Germinal center (tissue), 1 donor: ENCODE measurements around the gene EDIL3.

ENCODE experiments used
- DNase-seq: peaks from one replicate; pipeline ENCODE4 v3.0.0; 2012; ENCODE audit warnings: mixed read lengths, low spot score

EDIL3 gene, protein sequence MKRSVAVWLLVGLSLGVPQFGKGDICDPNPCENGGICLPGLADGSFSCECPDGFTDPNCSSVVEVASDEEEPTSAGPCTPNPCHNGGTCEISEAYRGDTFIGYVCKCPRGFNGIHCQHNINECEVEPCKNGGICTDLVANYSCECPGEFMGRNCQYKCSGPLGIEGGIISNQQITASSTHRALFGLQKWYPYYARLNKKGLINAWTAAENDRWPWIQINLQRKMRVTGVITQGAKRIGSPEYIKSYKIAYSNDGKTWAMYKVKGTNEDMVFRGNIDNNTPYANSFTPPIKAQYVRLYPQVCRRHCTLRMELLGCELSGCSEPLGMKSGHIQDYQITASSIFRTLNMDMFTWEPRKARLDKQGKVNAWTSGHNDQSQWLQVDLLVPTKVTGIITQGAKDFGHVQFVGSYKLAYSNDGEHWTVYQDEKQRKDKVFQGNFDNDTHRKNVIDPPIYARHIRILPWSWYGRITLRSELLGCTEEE

GRCh38 chr5:84384604-84385575, at the start of gene EDIL3:
Gene EDIL3 (minus strand): TSS chr5:84384880. CDS start chr5:84384374, 506 bp downstream.
- no peak for DNase-seq

DNA sequence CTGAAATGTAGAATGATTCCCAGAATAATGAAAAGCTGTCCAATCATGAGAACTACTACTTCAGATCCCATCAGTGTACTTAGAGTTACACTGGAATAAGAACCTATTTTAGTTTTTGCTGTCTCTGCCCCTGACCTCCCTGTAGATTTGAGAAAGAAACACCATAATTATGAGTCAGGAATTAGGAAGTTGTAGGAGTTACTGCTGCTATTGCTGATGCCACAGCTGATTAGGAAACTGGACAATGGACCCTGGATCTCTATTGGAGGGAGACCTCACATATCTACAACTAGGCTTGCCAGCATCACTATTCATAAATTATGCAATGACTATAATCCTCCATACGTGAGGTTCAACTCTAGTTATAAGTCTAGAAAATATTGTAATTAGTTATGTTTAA, 48.8 kb upstream of the EDIL3 start:
- DNase-seq, result no peak

DNA sequence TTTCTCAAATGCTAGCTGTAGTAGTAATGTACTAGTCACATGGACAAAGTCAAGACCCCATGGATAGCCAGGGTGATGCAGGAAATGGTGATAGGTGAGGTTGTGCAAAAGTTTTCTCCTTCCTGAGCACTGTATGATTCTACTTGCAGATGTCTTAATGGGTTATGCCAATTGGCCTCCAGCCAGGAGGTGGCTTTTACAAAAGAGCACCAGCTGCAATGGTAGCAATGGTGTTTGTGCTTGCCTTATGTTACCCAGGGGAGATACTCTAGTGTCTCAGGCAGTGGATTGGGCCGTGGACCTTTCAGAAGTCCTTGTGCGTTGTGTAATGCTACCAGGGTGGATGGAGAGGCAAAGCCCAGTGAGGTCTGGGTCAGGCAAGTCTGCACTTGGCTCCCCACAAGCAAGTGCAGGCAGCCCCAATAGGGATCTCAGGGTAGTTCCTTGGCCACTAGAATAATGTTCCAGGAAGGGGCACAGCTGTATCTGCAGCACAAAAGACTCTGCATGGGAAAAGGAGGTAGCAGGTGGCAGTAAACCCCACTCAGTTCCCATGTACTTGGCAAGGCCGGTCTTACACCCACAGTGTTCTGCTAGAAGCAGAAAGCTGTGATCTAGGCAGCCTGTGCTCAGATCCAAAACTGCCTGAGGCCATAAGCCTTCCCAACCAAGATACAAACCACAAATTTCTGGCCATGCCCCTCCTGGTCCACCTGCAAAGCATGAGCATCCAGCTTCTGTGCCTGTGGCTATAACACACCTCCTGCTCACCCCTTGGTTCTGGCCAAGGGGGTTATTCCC, 46.4 kb upstream of the EDIL3 start:
- DNase-seq, result no peak

DNA sequence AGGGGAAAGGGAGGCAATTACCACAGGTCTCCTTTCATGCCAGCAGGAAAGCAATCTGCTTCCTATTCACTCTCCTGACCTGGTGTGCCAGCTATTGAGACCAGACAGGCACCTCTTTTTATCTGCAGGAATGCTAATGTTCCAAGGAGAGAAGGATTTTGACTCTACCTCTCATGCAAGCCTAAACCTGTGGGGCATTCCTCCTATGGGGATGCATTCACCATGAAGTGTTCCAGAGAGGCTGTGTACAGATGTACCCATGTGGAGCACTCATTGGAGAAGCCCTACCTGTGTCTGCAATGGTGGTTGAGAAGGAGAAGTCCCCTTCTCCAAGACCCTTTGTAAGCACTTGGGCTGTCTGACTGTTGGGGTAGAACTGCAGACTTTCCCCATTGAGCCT, 45.4 kb upstream of the EDIL3 start:
- no peak for DNase-seq

- no peak for DNase-seq
Observed at GRCh38 chr5:84425365-84425881, 40.7 kb upstream of the EDIL3 start.

DNA sequence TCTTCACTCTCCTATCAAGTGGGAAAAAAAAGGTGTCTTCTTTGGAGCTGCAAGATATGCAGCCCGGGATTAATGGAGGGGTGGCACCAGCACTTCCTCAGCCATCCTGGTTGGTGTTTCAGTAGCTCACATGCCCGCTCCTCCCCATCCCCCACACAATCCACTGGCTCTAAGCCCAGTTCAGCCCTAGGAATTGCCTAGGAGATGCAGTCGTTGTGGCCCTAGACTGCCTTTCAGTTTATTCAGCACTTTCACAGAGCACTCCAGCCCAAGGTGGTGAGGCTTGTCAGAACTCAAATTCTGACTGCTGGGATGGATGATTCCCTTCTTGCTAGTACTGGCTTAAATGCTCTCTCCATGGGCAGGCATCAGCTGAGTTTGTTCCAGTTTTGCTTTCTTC, 35.1 kb upstream of the EDIL3 start:
- DNase-seq, result no peak

DNA sequence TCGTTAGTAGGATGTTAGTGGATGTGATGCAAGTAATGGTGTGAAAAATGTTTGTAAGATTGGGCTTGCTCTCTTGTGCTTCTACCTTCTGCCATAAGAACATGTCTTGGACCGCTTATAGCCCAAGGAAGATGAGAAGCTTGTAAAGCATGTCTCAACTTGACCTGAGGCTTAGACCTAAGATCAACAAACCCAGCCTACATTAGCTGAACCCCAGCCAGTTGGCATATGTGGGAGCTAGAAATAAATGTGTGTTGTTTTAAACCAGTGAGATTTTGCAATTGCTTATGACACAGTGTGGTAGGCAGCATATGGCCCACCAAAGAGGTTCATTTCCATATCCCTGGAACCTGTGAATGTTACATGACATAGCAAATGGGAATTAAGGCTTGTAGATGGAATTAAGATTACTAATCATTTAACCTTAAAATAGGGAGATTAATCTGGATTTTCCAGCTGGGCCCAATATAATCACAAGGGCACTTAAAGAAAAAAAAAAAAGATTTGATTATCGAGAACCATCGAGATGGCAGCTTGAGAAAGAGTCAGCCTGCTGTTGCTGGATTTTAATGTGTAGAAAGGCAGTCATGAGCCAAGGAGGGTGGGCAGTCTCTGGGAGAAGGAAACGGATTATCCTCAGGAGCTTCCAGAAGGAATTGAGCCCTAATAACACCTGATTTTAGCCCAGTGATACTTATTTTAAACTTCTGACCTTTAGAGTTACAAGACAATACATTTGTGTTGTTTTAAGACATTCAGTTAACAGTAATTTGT, 27.3 kb upstream of the EDIL3 start:
- no peak for DNase-seq

DNA sequence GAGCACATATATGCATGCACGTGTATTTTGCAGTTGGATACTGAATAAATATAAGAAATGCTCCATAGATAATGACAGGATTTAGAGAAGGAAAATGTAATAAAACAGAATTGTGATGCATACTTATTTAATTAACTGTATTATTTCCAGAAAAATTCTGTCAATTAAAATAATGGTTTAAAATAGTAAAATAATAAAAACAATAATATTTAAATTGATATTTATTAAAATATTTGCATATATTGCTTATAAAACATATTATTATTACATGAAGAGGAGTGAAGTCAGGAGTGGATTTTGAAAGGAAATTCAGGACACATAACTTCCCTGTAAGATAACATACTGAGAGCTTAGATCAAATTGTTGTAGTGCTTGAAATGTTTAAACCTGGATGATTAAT, 21.4 kb upstream of the EDIL3 start:
- DNase-seq, result no peak

DNA sequence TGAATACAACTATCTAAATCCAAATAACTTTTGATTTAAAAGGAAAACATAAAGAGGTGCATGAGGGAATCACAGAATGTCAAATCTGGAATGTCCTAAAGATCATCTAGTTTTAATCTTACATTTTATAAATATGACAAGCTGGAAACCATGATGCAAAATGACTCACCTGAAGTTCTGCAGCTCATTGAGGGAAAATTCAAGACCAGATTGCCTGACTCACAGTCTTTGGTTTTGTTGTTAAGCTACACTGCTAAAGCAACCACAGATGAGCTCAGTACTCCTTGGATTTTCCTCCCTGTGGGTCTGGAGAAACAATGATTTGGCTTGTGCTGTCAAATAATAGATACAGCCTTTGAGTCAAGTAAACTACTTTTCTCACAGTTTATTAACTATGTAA, 19.1 kb upstream of the EDIL3 start:
- no peak for DNase-seq

GRCh38 chr5:84397385-84397784, 12.7 kb upstream of the EDIL3 start:
- no peak for DNase-seq

GRCh38 chr5:84393969-84394368, 9.3 kb upstream of the EDIL3 start:
- no peak for DNase-seq

- DNase-seq, result no peak
Observed at GRCh38 chr5:84392836-84393235, 8.2 kb upstream of the EDIL3 start.

- DNase-seq, result no peak
Observed at GRCh38 chr5:84385705-84386104, 1.0 kb upstream of the EDIL3 start.

- DNase-seq, result no peak
Observed at GRCh38 chr5:84383816-84384603, 670 bp downstream of the EDIL3 start.

- no peak for DNase-seq
Observed at GRCh38 chr5:84383296-84383815, 1.3 kb downstream of the EDIL3 start.

- DNase-seq, result no peak
Observed at GRCh38 chr5:84382363-84383295, 2.1 kb downstream of the EDIL3 start.

- DNase-seq, result no peak
Observed at GRCh38 chr5:84381502-84382362, 2.9 kb downstream of the EDIL3 start.

GRCh38 chr5:84379749-84380148, 4.9 kb downstream of the EDIL3 start:
- no peak for DNase-seq
